ENCODE measurements around the gene CREM. TPM values are rescaled to one million over a fixed set of nuclear protein-coding genes. Genes with fewer than 3 reads are reported as not detected.

Gene CREM
- total and polyA plus RNA-seq, 2 experiments from 2014 or later = 40.9 to 43.8 TPM

DNA sequence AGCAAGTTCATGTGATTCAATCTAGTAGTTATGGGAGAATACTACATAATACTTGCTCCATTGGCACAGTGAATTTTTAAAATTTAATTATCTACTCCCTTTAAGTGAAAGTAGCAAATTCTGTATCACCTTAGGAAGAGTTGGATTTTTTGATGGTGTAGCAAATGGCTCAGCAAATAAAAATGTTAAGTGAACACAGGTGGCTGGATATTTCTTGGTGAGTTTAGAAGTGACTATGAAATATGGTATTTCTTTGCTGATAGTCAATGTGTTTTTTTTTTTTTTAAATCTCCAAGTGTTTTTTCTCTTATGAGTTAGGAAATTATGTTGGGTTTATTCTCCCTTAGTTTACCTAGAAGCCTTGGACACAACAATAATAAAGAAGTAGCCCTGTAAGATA, 67.8 kb downstream of the CREM start:
- no peak overlapping the region for H3K27ac ChIP-seq (ENCODE audit: low read depth)
- no peaks in the 10 kb centered on the region for H3F3A ChIP-seq (replicated peaks; ENCODE audit: low read depth)
- no peak for DNase-seq (ENCODE audit: low spot score)
- no peaks in the 10 kb centered on the region for H4K20me1 ChIP-seq (replicated peaks; ENCODE audit: insufficient read depth)
- Mint-ChIP-seq H3K27ac (no peak overlapping the region), H3K36me3 (ENCODE audit: low read depth) (peaks cover 22% of the 10 kb centered on the region), H3K27me3 (ENCODE audit: insufficient read depth, low read depth, poor library complexity) (peaks cover 11% of the 10 kb centered on the region), H3K4me1 (peaks cover 19% of the 10 kb centered on the region), H3K9me3 (peaks cover 14% of the 10 kb centered on the region), H3K4me3 (no peak overlapping the region)
- ATAC-seq = no peak
- no peaks in the 10 kb centered on the region for H3K36me3 ChIP-seq (ENCODE audit: insufficient read depth)
- H3K79me2 ChIP-seq (replicated peaks; ENCODE audit: insufficient read depth) = no peaks in the 10 kb centered on the region
- no peak overlapping the region for H3K4me2 ChIP-seq
- no peaks in the 10 kb centered on the region for H3K9me2 ChIP-seq (ENCODE audit: insufficient read depth)
- H3K4me3 ChIP-seq = no peak overlapping the region
- H3K27me3 ChIP-seq (ENCODE audit: insufficient read depth) = no peaks in the 10 kb centered on the region
- no peak for TF ChIP-seq NANOG (IDR thresholded peaks at IDR 0.05; ENCODE audit: borderline replicate concordance)
- TF ChIP-seq, protein P1, sequence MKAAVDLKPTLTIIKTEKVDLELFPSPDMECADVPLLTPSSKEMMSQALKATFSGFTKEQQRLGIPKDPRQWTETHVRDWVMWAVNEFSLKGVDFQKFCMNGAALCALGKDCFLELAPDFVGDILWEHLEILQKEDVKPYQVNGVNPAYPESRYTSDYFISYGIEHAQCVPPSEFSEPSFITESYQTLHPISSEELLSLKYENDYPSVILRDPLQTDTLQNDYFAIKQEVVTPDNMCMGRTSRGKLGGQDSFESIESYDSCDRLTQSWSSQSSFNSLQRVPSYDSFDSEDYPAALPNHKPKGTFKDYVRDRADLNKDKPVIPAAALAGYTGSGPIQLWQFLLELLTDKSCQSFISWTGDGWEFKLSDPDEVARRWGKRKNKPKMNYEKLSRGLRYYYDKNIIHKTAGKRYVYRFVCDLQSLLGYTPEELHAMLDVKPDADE (IDR thresholded peaks at IDR 0.05) = no peak
- no peak for TF ChIP-seq ZNF331 (CRISPR knock-in tag; IDR thresholded peaks at IDR 0.05; ENCODE audit: low read depth)
- TF ChIP-seq, protein P2, sequence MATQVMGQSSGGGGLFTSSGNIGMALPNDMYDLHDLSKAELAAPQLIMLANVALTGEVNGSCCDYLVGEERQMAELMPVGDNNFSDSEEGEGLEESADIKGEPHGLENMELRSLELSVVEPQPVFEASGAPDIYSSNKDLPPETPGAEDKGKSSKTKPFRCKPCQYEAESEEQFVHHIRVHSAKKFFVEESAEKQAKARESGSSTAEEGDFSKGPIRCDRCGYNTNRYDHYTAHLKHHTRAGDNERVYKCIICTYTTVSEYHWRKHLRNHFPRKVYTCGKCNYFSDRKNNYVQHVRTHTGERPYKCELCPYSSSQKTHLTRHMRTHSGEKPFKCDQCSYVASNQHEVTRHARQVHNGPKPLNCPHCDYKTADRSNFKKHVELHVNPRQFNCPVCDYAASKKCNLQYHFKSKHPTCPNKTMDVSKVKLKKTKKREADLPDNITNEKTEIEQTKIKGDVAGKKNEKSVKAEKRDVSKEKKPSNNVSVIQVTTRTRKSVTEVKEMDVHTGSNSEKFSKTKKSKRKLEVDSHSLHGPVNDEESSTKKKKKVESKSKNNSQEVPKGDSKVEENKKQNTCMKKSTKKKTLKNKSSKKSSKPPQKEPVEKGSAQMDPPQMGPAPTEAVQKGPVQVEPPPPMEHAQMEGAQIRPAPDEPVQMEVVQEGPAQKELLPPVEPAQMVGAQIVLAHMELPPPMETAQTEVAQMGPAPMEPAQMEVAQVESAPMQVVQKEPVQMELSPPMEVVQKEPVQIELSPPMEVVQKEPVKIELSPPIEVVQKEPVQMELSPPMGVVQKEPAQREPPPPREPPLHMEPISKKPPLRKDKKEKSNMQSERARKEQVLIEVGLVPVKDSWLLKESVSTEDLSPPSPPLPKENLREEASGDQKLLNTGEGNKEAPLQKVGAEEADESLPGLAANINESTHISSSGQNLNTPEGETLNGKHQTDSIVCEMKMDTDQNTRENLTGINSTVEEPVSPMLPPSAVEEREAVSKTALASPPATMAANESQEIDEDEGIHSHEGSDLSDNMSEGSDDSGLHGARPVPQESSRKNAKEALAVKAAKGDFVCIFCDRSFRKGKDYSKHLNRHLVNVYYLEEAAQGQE (IDR thresholded peaks at IDR 0.05; ENCODE audit: unreplicated experiment) = no peak
- TF ChIP-seq CREB1 (CRISPR knock-in tag; IDR thresholded peaks at IDR 0.05; ENCODE audit: low read depth) = no peak
- no peak for TF ChIP-seq EZH2phosphoT487 (IDR thresholded peaks at IDR 0.05; ENCODE audit: unreplicated experiment)
- TF ChIP-seq ZNF114 (CRISPR knock-in tag; IDR thresholded peaks at IDR 0.05) = no peak
- TF ChIP-seq, protein P3, sequence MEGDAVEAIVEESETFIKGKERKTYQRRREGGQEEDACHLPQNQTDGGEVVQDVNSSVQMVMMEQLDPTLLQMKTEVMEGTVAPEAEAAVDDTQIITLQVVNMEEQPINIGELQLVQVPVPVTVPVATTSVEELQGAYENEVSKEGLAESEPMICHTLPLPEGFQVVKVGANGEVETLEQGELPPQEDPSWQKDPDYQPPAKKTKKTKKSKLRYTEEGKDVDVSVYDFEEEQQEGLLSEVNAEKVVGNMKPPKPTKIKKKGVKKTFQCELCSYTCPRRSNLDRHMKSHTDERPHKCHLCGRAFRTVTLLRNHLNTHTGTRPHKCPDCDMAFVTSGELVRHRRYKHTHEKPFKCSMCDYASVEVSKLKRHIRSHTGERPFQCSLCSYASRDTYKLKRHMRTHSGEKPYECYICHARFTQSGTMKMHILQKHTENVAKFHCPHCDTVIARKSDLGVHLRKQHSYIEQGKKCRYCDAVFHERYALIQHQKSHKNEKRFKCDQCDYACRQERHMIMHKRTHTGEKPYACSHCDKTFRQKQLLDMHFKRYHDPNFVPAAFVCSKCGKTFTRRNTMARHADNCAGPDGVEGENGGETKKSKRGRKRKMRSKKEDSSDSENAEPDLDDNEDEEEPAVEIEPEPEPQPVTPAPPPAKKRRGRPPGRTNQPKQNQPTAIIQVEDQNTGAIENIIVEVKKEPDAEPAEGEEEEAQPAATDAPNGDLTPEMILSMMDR (conservative IDR thresholded peaks at IDR 0.05; ENCODE audit: low read depth in 2 of 2) = no peak
- TF ChIP-seq EZH2 (IDR thresholded peaks at IDR 0.05; ENCODE audit: low read depth, unreplicated experiment) = no peak
- no peak overlapping the region for H2AFZ ChIP-seq
- peaks cover 6% of the 10 kb centered on the region for H3K4me1 ChIP-seq (ENCODE audit: insufficient read depth)

DNA sequence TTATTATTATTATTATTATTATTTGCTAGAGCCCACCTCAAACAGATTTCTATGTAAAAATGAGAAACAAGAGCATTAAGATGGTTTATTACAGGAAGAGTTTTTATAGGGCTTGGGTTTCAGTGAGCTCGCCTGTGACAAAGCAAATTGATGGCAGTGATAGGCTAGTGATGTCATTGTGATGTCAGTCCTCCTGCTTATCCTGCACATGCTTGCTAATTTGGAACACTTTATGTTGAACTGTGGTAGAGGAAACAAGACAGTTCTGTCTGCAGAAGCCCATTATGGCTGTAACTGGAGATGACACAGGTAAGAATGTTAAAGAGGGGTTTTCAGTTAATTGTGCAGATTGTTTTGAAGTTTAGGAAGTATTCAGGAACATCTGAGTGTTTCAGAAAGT, 68.3 kb downstream of the CREM start:
- no peak for DNase-seq (ENCODE audit: low spot score)
- Mint-ChIP-seq H3K36me3 (ENCODE audit: low read depth) (peaks cover 22% of the 10 kb centered on the region), H3K4me1 (peaks cover 19% of the 10 kb centered on the region), H3K27ac (no peak overlapping the region), H3K27me3 (ENCODE audit: insufficient read depth, low read depth, poor library complexity) (peaks cover 11% of the 10 kb centered on the region), H3K4me3 (peak overlapping the region; percentile 79; the same call in 1 of the 3 replicates), H3K9me3 (peaks cover 14% of the 10 kb centered on the region)
- no peaks in the 10 kb centered on the region for H3F3A ChIP-seq (replicated peaks; ENCODE audit: low read depth)
- H3K27ac ChIP-seq (ENCODE audit: low read depth) = no peak overlapping the region
- H3K9me2 ChIP-seq (ENCODE audit: insufficient read depth) = no peaks in the 10 kb centered on the region
- ATAC-seq = no peak
- H3K4me3 ChIP-seq = peak overlapping the region; percentile 53
- H3K4me2 ChIP-seq = peak overlapping the region; percentile 79
- H2AFZ ChIP-seq = no peak overlapping the region
- TF ChIP-seq CREB1 (CRISPR knock-in tag; IDR thresholded peaks at IDR 0.05; ENCODE audit: low read depth) = 0 out of 2 replicates have a peak, but pooled peaks have one; percentile 38
- TF ChIP-seq EZH2 (IDR thresholded peaks at IDR 0.05; ENCODE audit: low read depth, unreplicated experiment) = no peak
- H3K79me2 ChIP-seq (replicated peaks; ENCODE audit: insufficient read depth) = no peaks in the 10 kb centered on the region
- H3K36me3 ChIP-seq (ENCODE audit: insufficient read depth) = no peaks in the 10 kb centered on the region
- no peaks in the 10 kb centered on the region for H3K27me3 ChIP-seq (ENCODE audit: insufficient read depth)
- H3K4me1 ChIP-seq (ENCODE audit: insufficient read depth) = peaks cover 6% of the 10 kb centered on the region
- H4K20me1 ChIP-seq (replicated peaks; ENCODE audit: insufficient read depth) = no peaks in the 10 kb centered on the region

All from GM23338 (cell line).